MM.1S (cell line): ENCODE data around the gene PTPRK.

ENCODE experiments used
- DNase-seq: peaks from one replicate; pipeline ENCODE4 v3.0.0-alpha.2; 2015
- H2AFZ ChIP-seq: fragments of 300-600 bp; sonication (generic); 2 replicates; pipeline ENCODE4 v1.6.0; 2016; ENCODE audit warnings: antibody characterized with exemption, low read length
- H3F3A ChIP-seq: fragments of 300-600 bp; sonication (generic); 2 replicates; pipeline ENCODE4 v1.6.1; 2016; ENCODE audit warnings: mild to moderate bottlenecking, antibody characterized with exemption, low read length, moderate library complexity, mixed read lengths; ENCODE audit not compliant: insufficient read depth
- H3K27ac ChIP-seq: fragments of 300-600 bp; sonication (generic); 2 replicates; pipeline ENCODE4 v1.5.1; 2016; ENCODE audit warnings: mild to moderate bottlenecking, low read length
- H3K27me3 ChIP-seq: fragments of 300-600 bp; sonication (generic); replicated peaks from 2 replicates; pipeline ENCODE4 v1.6.0; 2016; ENCODE audit warnings: low read length; ENCODE audit not compliant: insufficient read depth
- H3K36me3 ChIP-seq: fragments of 300-600 bp; sonication (generic); replicated peaks from 2 replicates; pipeline ENCODE4 v1.6.1; 2016; ENCODE audit warnings: mild to moderate bottlenecking, low read length, mixed read lengths; ENCODE audit not compliant: insufficient read depth
- H3K4me1 ChIP-seq: fragments of 300-600 bp; sonication (generic); 2 replicates; pipeline ENCODE4 v1.6.1; 2016; ENCODE audit warnings: low read length, mixed read lengths
- H3K4me2 ChIP-seq: fragments of 300-600 bp; sonication (generic); 2 replicates; pipeline ENCODE4 v1.6.0; 2016; ENCODE audit warnings: low read depth, low read length
- H3K4me3 ChIP-seq: fragments of 300-600 bp; sonication (generic); 2 replicates; pipeline ENCODE4 v1.5.1; 2016; ENCODE audit warnings: low read length, mixed read lengths
- H3K79me2 ChIP-seq: fragments of 300-600 bp; sonication (generic); 2 replicates; pipeline ENCODE4 v1.6.1; 2016; ENCODE audit warnings: mixed run types, low read length, mixed read lengths
- H3K9ac ChIP-seq: fragments of 300-600 bp; sonication (generic); 2 replicates; pipeline ENCODE4 v1.6.1; 2016; ENCODE audit warnings: low read length, mixed read lengths
- H3K9me2 ChIP-seq: fragments of 300-600 bp; sonication (generic); replicated peaks from 2 replicates; pipeline ENCODE4 v1.6.1; 2016; ENCODE audit warnings: mild to moderate bottlenecking, low read length, mixed read lengths; ENCODE audit not compliant: insufficient read depth
- H3K9me3 ChIP-seq: fragments of 300-600 bp; sonication (generic); replicated peaks from 2 replicates; pipeline ENCODE4 v1.6.1; 2016; ENCODE audit warnings: mild to moderate bottlenecking, low read length, mixed read lengths; ENCODE audit not compliant: insufficient read depth
- H4K20me1 ChIP-seq: fragments of 300-600 bp; sonication (generic); 2 replicates; pipeline ENCODE4 v1.6.1; 2016; ENCODE audit warnings: mild to moderate bottlenecking, low read length, moderate library complexity, mixed read lengths; ENCODE audit not compliant: insufficient read depth
- CTCF ChIP-seq: fragments of 300-600 bp; sonication (generic); IDR thresholded peaks from 2 replicates; pipeline ENCODE4 v1.5.1; 2016; ENCODE audit warnings: antibody characterized with exemption, low read length, mixed read lengths
- EZH2 ChIP-seq: fragments of 300-600 bp; sonication (generic); optimal IDR thresholded peaks from 2 replicates; pipeline ENCODE3; 2017; ENCODE audit warnings: low read depth, mild to moderate bottlenecking, antibody characterized with exemption, low read length, mixed read lengths
- EZH2phosphoT487 ChIP-seq: fragments of 300-600 bp; sonication (generic); IDR thresholded peaks from 2 replicates; pipeline ENCODE4 v1.6.1; 2018; ENCODE audit warnings: antibody characterized with exemption, low read length

PTPRK gene

GRCh38 chr6:128121610-128122009 lies 398.8 kb downstream of the PTPRK start:
- Histone ChIP-seq H3K4me1 (peaks cover 27% of the 10 kb centered on the region), H3K36me3 (no peaks in the 10 kb centered on the region), H3K9me3 (no peaks in the 10 kb centered on the region), H3K4me2 (peak overlapping the region; percentile 67), H3K9me2 (no peaks in the 10 kb centered on the region), H3K27ac (no peak overlapping the region), H3K9ac (no peak overlapping the region), H3K79me2 (no peaks in the 10 kb centered on the region), H2AFZ (peak overlapping the region; percentile 58), H3K4me3 (peak overlapping the region; percentile 23; the same call in 1 of the 2 replicates), H3K27me3 (no peaks in the 10 kb centered on the region), H4K20me1 (no peaks in the 10 kb centered on the region), H3F3A (peaks cover 8% of the 10 kb centered on the region)
- no peak for DNase-seq
- TF ChIP-seq EZH2 = no peak
- no peak for TF ChIP-seq CTCF

- Histone ChIP-seq H3K79me2 (no peaks in the 10 kb centered on the region), H3K4me2 (peak overlapping the region; percentile 67), H3K36me3 (no peaks in the 10 kb centered on the region), H3K4me3 (peak overlapping the region; percentile 23; the same call in 1 of the 2 replicates), H3K4me1 (peaks cover 27% of the 10 kb centered on the region), H3K9ac (no peak overlapping the region), H3K9me3 (no peaks in the 10 kb centered on the region), H3K9me2 (no peaks in the 10 kb centered on the region), H3F3A (peaks cover 8% of the 10 kb centered on the region), H3K27ac (no peak overlapping the region), H4K20me1 (no peaks in the 10 kb centered on the region), H2AFZ (peak overlapping the region; percentile 58; the same call in 1 of the 2 replicates), H3K27me3 (no peaks in the 10 kb centered on the region)
- DNase-seq = no peak
- TF ChIP-seq CTCF (no peak), EZH2phosphoT487 (no peak), EZH2 (no peak)
These were observed 399.2 kb downstream of the PTPRK start for GRCh38 chr6:128121190-128121589.

GRCh38 chr6:128118401-128118800 lies 402.0 kb downstream of the PTPRK start:
- no peak overlapping the region for H3K4me2 ChIP-seq
- H3K36me3 ChIP-seq = no peaks in the 10 kb centered on the region
- TF ChIP-seq EZH2phosphoT487 (no peak), EZH2 (no peak), CTCF (no peak)
- H3K9me3 ChIP-seq = no peaks in the 10 kb centered on the region
- H3K27ac ChIP-seq = no peak overlapping the region
- no peaks in the 10 kb centered on the region for H3K9me2 ChIP-seq
- H3K4me3 ChIP-seq = no peak overlapping the region
- H3K9ac ChIP-seq = no peak overlapping the region
- H3F3A ChIP-seq = 0 out of 2 replicates have a peak, but pooled peaks cover 3% of the 10 kb centered on the region
- no peak overlapping the region for H2AFZ ChIP-seq
- H3K79me2 ChIP-seq = no peaks in the 10 kb centered on the region
- H3K27me3 ChIP-seq = no peaks in the 10 kb centered on the region
- H3K4me1 ChIP-seq = peaks cover 15% of the 10 kb centered on the region; the same call in 1 of the 2 replicates
- no peak for DNase-seq
- no peaks in the 10 kb centered on the region for H4K20me1 ChIP-seq
